ACHN (cell line): Measurements from ENCODE around the gene CTDSP1.

ENCODE experiments used
- DNase-seq: peaks from one replicate; pipeline ENCODE4 v3.0.0-alpha.2; 2015
- in situ Hi-C: cut with HindIII; loops from 2 replicates; pipeline ENCODE4 v1.10.0; 2017; ENCODE audit warnings: low sequenced_read_pairs, low pct_ligation_motif_present, low pct_unique_long_range_greater_than_20kb

Gene CTDSP1

DNA sequence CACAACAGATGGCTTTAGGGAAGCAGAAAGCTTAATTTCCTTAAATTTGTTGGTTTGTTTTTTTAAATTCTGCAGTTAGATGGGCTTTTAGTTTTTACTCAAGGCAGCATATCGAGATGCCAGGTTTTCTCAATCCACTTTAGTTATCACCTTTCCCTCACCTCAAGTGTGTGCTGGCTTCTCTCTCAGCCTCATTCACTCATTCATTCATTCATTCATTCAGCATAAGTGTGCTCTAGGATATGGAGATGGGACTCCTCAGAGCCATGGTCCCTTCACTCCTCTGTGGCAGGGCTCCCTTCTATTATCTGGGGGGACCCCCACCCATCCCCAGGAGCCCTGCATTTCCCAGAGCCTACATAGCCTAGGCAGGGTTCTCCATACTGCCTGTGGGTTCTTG is 38.3 kb downstream of the CTDSP1 start:
- in situ Hi-C loops = no loop called here

DNA sequence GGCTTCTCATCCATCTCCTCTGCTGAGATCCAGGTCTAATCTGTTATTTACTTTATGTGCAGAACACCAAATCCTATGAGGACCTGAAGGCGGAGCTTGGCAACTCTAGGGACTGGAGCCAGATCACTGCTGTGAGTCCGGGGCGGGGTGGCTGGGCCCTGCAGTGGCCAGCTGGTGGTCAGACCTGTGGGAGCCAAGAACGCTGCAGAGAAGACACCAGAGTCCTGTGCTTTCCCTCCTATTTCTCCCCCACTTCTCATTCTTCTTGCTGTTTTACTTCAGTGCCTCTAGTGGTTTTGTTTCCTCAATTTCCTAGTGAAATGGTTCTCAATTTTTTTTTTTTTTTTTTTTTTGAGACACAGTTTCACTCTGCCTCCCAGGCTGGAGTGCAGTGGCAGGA is 38.9 kb downstream of the CTDSP1 start:
- in situ Hi-C loops = no loop called here
- no peak for DNase-seq

More for the DNA sequence above, 38.3 kb downstream of the CTDSP1 start:
- DNase-seq = no peak

DNA sequence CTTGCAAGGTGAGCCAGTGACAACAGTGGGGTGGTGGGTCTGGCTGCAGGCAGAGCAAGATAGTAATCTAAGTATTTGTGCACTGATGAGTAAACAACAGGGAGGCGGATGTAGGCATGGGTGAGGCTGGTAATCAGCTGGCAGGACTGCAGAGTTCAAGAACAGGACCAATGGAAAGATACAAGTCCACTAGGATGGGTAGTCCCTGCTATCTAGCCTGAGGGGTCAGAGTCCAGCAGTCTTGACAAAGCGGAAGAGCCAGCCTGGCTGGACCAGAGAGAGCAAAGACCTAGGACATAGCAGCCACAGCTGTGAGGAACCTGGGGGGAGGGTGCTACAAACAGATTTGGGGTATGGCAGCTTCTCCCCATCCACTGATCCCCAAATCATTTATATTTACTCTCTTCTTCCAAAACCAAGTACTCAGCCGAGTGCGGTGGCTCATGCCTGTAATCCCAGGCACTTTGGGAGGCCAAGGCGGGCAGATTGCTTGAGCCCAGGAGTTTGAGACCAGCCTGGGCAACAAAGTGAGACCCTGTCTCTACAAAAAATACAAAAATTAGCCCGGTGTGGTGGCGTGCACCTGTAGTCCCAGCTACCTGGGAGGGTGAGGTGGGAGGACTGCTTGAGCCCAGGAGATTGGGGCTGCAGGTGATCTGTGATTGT is 45.2 kb downstream of the CTDSP1 start:
- in situ Hi-C loops = no loop called here
- DNase-seq = no peak

DNA sequence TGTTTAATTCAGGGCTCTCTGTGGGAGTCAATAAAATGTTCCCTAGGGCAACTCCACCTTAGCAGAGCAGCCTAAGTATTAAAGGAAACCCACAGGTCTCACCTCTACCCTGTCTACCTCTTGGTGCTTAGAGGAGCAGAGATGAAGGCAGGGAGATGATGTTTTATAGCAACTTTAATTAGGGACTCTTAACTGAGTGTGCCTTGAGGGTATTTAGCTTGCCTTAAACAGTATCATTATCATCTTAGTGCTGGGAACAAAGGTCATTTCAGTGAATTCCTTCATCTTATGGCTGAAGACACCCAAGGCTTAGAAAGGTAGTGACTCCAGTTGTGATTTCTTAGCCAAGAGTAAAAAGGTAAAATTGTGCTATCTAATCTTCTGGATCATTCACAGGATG is 45.9 kb downstream of the CTDSP1 start:
- DNase-seq = no peak
- in situ Hi-C loops = no loop called here

DNA sequence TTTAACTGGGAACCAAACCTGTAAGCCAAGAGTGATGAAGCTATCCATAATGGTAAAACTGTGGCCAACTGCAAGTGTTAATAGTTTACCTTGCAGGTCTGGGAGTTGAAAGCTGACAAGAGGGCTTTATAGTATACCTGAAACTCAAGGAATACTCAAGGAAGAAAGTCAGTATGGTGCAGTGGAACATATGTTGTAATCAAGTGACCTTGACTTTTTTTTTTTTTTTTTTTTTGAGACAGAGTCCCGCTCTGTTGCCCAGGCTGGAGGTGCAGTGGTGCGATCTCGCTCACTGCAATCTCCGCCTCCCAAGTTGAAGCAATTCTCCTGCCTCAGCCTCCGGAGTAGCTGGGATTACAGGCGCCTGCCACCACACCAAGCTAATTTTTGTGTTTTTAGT is 46.9 kb downstream of the CTDSP1 start:
- no peak for DNase-seq
- in situ Hi-C loops = no loop called here

DNA sequence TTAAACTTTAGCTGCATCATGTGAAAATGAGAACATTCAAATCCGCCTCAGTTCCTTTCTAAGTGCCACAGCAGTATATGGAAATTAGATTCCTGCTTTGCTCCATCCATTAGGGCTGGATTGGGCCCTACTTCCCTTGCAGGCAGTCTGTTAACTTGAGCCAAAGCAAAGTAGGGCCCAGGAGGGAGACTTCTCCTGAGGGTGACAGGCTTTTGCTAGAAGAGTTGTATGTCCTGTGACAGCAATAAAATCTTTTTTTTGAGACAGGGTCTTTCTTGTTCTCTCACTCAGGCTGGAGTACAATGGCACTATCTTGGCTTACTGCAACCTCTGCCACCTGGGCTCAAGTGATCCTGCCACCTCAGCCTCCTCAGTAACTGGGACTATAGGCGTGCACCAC is 47.4 kb downstream of the CTDSP1 start:
- in situ Hi-C loops = no loop called here
- DNase-seq = no peak

DNA sequence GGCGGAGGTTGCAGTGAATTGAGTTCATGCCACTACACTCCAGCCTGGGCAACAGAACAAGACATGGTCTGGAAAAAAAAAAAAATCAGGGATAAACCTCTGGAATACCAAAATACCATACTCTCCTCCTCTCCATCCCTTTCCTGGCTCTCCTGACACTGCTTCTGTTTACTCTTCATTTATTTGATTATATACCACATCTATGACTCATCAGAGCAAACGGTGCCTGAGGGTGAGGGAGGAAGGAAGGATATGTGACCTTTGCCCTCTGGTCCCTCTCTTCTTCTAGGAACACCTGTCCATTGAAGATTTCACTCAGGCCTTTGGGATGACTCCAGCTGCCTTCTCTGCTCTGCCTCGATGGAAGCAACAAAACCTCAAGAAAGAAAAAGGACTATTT is 49.3 kb downstream of the CTDSP1 start:
- DNase-seq = no peak
- in situ Hi-C loops = no loop called here

DNA sequence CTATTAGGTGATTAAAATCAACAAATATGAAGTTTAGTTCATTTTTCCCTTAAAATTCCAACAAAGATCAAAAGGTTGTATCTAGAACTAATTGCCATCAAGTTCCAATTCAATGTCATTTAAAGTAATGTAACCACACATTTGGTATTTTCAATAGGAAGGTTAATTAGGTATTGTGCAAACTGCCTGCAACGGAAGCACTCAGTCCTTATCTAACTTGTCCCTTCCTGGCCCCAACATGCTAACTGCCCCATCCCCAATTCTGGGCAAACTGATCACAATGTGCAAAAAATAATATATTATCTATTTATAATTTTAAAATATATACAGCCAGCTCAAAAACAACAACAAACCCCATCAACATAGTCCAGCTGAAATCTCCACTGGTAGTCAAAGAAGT is 52.4 kb downstream of the CTDSP1 start:
- in situ Hi-C loops = no loop called here

More for the DNA sequence above, 52.4 kb downstream of the CTDSP1 start:
- no peak for DNase-seq
